Activated naive CD8-positive, alpha-beta T cell treated with anti-CD3 and anti-CD28 coated beads, Interleukin-2, amount 50 U/mL, for 24 hours (primary cell): ENCODE data around the gene PTPRT.
"Not testable (repeated sequence)": the region's sequence is repeated elsewhere in the genome, so short reads cannot be mapped to it uniquely, and the experiment has no call there.

ENCODE experiments used
- ATAC-seq: fragments of 150-1000 bp; cut with Tn5 transposase; one replicate; pipeline ENCODE4 v1.10.0; 2021
- DNase-seq: peaks from one replicate; pipeline ENCODE4 v3.0.0; 2021
- H3K27ac Mint-ChIP-seq: one replicate; pipeline ENCODE4 v1.8.0; 2021; ENCODE audit warnings: mild to moderate bottlenecking, mixed read lengths
- H3K27me3 Mint-ChIP-seq: one replicate; pipeline ENCODE4 v1.8.0; 2021; ENCODE audit warnings: mixed read lengths
- H3K36me3 Mint-ChIP-seq: one replicate; pipeline ENCODE4 v1.8.0; 2021; ENCODE audit warnings: low read depth, mixed read lengths
- H3K4me1 Mint-ChIP-seq: one replicate; pipeline ENCODE4 v1.8.0; 2021; ENCODE audit warnings: mixed read lengths
- H3K4me3 Mint-ChIP-seq: one replicate; pipeline ENCODE4 v1.8.0; 2021; ENCODE audit warnings: mild to moderate bottlenecking, moderate library complexity, mixed read lengths
- H3K9me3 Mint-ChIP-seq: one replicate; pipeline ENCODE4 v1.8.0; 2021; ENCODE audit warnings: mixed read lengths

The PTPRT gene

GRCh38 chr20:42214074-42214473, 975.6 kb downstream of the PTPRT start:
- H3K27me3 Mint-ChIP-seq: no peaks in the 10 kb centered on the region
- no peaks in the 10 kb centered on the region for H3K36me3 Mint-ChIP-seq
- H3K9me3 Mint-ChIP-seq: no peaks in the 10 kb centered on the region
- H3K4me1 Mint-ChIP-seq: no peaks in the 10 kb centered on the region
- no peak for ATAC-seq
- DNase-seq: no peak
- H3K4me3 Mint-ChIP-seq: no peak overlapping the region
- no peak overlapping the region for H3K27ac Mint-ChIP-seq

- DNase-seq: no peak
- Mint-ChIP-seq H3K27me3 (no peaks in the 10 kb centered on the region), H3K4me3 (no peak overlapping the region), H3K27ac (no peak overlapping the region), H3K36me3 (no peaks in the 10 kb centered on the region), H3K4me1 (no peaks in the 10 kb centered on the region), H3K9me3 (no peaks in the 10 kb centered on the region)
- ATAC-seq: no peak
Measured at GRCh38 chr20:42212391-42212790, 977.3 kb downstream of the PTPRT start.

GRCh38 chr20:42206557-42206956, 983.1 kb downstream of the PTPRT start:
- H3K9me3 Mint-ChIP-seq, H3K27ac Mint-ChIP-seq, DNase-seq, H3K4me1 Mint-ChIP-seq, H3K36me3 Mint-ChIP-seq, ATAC-seq, H3K27me3 Mint-ChIP-seq, H3K4me3 Mint-ChIP-seq: not testable (repeated sequence)

GRCh38 chr20:42204109-42204660, 985.5 kb downstream of the PTPRT start:
- Mint-ChIP-seq H3K27ac (no peak overlapping the region), H3K4me3 (no peak overlapping the region), H3K9me3 (peaks cover 3% of the 10 kb centered on the region), H3K4me1 (no peaks in the 10 kb centered on the region), H3K27me3 (no peaks in the 10 kb centered on the region), H3K36me3 (no peaks in the 10 kb centered on the region)
- no peak for ATAC-seq
- DNase-seq: no peak

GRCh38 chr20:42197599-42197998, 992.1 kb downstream of the PTPRT start:
- H3K36me3 Mint-ChIP-seq: no peaks in the 10 kb centered on the region
- no peak for ATAC-seq

GRCh38 chr20:42193119-42193518, 996.6 kb downstream of the PTPRT start:
- Mint-ChIP-seq H3K36me3 (no peaks in the 10 kb centered on the region), H3K27ac (no peak overlapping the region), H3K27me3 (no peaks in the 10 kb centered on the region), H3K4me3 (no peak overlapping the region), H3K4me1 (no peaks in the 10 kb centered on the region), H3K9me3 (peaks cover 3% of the 10 kb centered on the region)
- ATAC-seq: no peak
- DNase-seq: no peak

More at GRCh38 chr20:42197599-42197998, 992.1 kb downstream of the PTPRT start:
- no peak overlapping the region for H3K4me3 Mint-ChIP-seq
- no peaks in the 10 kb centered on the region for H3K27me3 Mint-ChIP-seq
- no peak for DNase-seq
- H3K27ac Mint-ChIP-seq: no peak overlapping the region
- no peaks in the 10 kb centered on the region for H3K9me3 Mint-ChIP-seq
- no peaks in the 10 kb centered on the region for H3K4me1 Mint-ChIP-seq

- H3K4me3 Mint-ChIP-seq: no peak overlapping the region
- H3K9me3 Mint-ChIP-seq: peaks cover 6% of the 10 kb centered on the region
- H3K36me3 Mint-ChIP-seq: no peaks in the 10 kb centered on the region
- ATAC-seq (no peak), DNase-seq (no peak)
- H3K27ac Mint-ChIP-seq: no peak overlapping the region
- H3K4me1 Mint-ChIP-seq: no peaks in the 10 kb centered on the region
- no peaks in the 10 kb centered on the region for H3K27me3 Mint-ChIP-seq
Measured at GRCh38 chr20:42192321-42192720, 997.4 kb downstream of the PTPRT start.

- no peaks in the 10 kb centered on the region for H3K36me3 Mint-ChIP-seq
- H3K4me3 Mint-ChIP-seq: no peak overlapping the region
- H3K27ac Mint-ChIP-seq: no peak overlapping the region
- peaks cover 10% of the 10 kb centered on the region for H3K9me3 Mint-ChIP-seq
- DNase-seq (no peak), ATAC-seq (no peak)
- no peaks in the 10 kb centered on the region for H3K27me3 Mint-ChIP-seq
- no peaks in the 10 kb centered on the region for H3K4me1 Mint-ChIP-seq
Measured at GRCh38 chr20:42191140-42191860, 998.4 kb downstream of the PTPRT start.

- no peak for ATAC-seq
- no peak overlapping the region for H3K4me3 Mint-ChIP-seq
- no peaks in the 10 kb centered on the region for H3K4me1 Mint-ChIP-seq
- H3K9me3 Mint-ChIP-seq: peaks cover 14% of the 10 kb centered on the region
- no peak for DNase-seq
- H3K36me3 Mint-ChIP-seq: no peaks in the 10 kb centered on the region
- no peak overlapping the region for H3K27ac Mint-ChIP-seq
- no peaks in the 10 kb centered on the region for H3K27me3 Mint-ChIP-seq
Measured at GRCh38 chr20:42190084-42190483, 999.6 kb downstream of the PTPRT start.

GRCh38 chr20:42186337-42186736, 1003.4 kb downstream of the PTPRT start:
- no peak for ATAC-seq
- Mint-ChIP-seq H3K9me3 (peaks cover 14% of the 10 kb centered on the region), H3K4me3 (no peak overlapping the region), H3K4me1 (no peaks in the 10 kb centered on the region), H3K27ac (no peak overlapping the region), H3K27me3 (no peaks in the 10 kb centered on the region), H3K36me3 (no peaks in the 10 kb centered on the region)
- no peak for DNase-seq

- Mint-ChIP-seq H3K36me3 (no peaks in the 10 kb centered on the region), H3K27me3 (no peaks in the 10 kb centered on the region), H3K4me1 (no peaks in the 10 kb centered on the region), H3K9me3 (peaks cover 11% of the 10 kb centered on the region), H3K4me3 (no peak overlapping the region), H3K27ac (no peak overlapping the region)
- ATAC-seq (no peak), DNase-seq (no peak)
Measured at GRCh38 chr20:42183147-42183546, 1006.6 kb downstream of the PTPRT start.

- no peaks in the 10 kb centered on the region for H3K4me1 Mint-ChIP-seq
- ATAC-seq (no peak), DNase-seq (no peak)
- H3K4me3 Mint-ChIP-seq: no peak overlapping the region
- H3K27ac Mint-ChIP-seq: no peak overlapping the region
- peaks cover 4% of the 10 kb centered on the region for H3K9me3 Mint-ChIP-seq
- no peaks in the 10 kb centered on the region for H3K27me3 Mint-ChIP-seq
- H3K36me3 Mint-ChIP-seq: no peaks in the 10 kb centered on the region
Measured at GRCh38 chr20:42181064-42181463, 1008.6 kb downstream of the PTPRT start.

GRCh38 chr20:42179768-42180167, 1009.9 kb downstream of the PTPRT start:
- DNase-seq: no peak
- H3K27me3 Mint-ChIP-seq: no peaks in the 10 kb centered on the region
- no peaks in the 10 kb centered on the region for H3K9me3 Mint-ChIP-seq
- no peak for ATAC-seq
- no peaks in the 10 kb centered on the region for H3K4me1 Mint-ChIP-seq
- H3K4me3 Mint-ChIP-seq: no peak overlapping the region
- no peaks in the 10 kb centered on the region for H3K36me3 Mint-ChIP-seq
- H3K27ac Mint-ChIP-seq: no peak overlapping the region

GRCh38 chr20:42173440-42173839, 1016.3 kb downstream of the PTPRT start:
- no peak for ATAC-seq
- Mint-ChIP-seq H3K4me1 (no peaks in the 10 kb centered on the region), H3K9me3 (no peaks in the 10 kb centered on the region), H3K4me3 (no peak overlapping the region), H3K27me3 (no peaks in the 10 kb centered on the region), H3K27ac (no peak overlapping the region), H3K36me3 (no peaks in the 10 kb centered on the region)
- no peak for DNase-seq

- ATAC-seq (no peak), DNase-seq (no peak)
- Mint-ChIP-seq H3K4me1 (no peaks in the 10 kb centered on the region), H3K27me3 (no peaks in the 10 kb centered on the region), H3K36me3 (no peaks in the 10 kb centered on the region), H3K27ac (no peak overlapping the region), H3K9me3 (peaks cover 3% of the 10 kb centered on the region), H3K4me3 (no peak overlapping the region)
Measured at GRCh38 chr20:42164121-42164890, 1025.4 kb downstream of the PTPRT start.
